GM21619 (cell line): ENCODE results near the gene FAM240B.

Experiments
- ATAC-seq: cut with Tn5 transposase; IDR thresholded peaks from one replicate; pipeline ENCODE4 v1.9.1; 2021; ENCODE audit not compliant: unreplicated experiment

The FAM240B gene

GRCh38 chr9:38670542-38671371 lies 49.2 kb downstream of the FAM240B start:
- no peak for ATAC-seq

DNA sequence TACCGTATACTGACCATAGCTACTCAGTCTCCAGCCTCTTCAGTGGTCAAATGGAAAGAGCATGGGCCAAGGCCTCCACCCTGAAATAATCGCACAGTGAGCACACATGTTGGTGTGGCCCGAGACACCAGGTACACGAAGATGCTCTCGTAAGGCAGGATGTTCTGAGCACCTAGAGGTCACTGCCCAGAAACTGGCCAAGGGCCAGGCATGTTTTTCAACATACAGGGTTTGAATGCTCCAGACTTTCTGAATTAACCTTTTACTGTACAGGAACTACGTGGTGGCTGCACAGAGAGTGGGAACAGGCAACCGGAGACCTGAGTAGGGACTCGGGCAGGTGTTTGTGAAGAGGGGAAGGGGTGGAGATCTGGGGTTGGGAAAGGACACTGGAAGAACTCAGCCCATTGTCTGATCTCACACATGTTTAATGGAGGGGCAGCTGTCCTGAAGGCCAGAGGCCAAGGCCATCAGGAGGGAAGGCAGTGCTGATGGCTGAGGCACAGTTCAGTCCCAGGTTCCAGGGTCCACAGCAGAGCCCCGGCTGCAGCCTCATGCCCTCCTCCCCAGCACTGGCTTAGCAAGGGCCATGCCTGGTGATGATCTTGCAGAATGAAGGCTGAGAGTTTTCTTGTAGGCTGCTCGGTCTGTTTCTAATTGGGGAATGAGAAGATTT lies 51.0 kb downstream of the FAM240B start:
- no peak for ATAC-seq

- ATAC-seq: no peak
Observed at GRCh38 chr9:38662763-38663593, 57.0 kb downstream of the FAM240B start.

- no peak for ATAC-seq
Observed at GRCh38 chr9:38659538-38659937, 60.4 kb downstream of the FAM240B start.

DNA sequence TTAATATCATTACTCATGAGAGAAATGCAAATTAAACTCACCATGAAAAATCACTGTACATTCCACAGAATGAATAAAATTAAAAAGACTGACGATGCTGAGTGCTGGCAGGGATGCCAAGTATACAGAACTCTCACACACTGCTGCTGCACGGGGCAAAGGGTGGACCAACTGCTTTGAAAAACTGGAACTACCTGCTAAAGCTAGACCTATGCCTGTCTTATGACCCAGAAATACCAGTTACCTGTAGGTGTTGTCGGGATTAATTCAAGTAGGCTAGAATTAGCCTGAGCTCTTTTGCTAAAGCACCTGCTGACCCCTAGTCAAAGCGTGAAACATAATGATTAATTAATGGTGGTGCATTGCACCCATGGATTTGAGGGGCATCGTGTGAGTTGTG lies 63.0 kb downstream of the FAM240B start:
- ATAC-seq: no peak

DNA sequence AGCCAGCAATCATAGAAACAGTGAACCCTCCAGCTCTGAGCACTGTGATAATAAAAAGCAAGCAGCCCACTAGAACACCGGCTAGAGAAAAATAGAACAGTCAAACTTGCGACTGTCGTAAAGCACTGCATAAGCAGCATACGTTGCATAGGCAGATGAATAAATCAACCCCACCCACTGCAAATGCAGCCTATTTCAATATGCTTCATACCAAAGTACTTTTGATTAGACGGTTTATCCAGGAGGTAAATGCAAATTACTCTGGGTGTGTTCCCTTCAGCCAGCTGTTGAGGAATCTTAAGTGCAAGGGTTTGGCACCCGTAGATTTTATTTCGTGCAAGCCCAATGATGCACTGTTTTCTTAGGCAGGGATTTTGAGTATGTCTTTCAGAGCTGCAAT lies 67.4 kb downstream of the FAM240B start:
- no peak for ATAC-seq

DNA sequence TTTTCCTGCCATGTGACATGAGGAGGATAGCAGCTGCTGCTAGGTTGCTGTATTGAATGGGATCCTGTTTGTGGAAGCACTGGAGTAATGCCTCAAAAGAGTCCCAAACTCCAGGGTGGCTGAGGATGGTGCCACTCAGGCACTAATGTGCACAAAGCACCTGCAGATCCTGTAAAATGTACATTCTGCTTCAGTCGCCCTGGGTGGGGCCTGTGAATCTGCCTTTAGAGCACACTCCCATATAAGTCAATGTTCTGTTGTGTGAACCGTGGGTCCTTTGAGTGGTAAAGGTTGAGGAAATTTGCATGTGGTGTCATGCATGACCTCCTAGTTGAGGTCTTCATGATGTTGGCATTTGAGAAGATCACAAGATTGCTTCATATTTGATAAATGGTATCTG lies 67.9 kb downstream of the FAM240B start:
- no peak for ATAC-seq

DNA sequence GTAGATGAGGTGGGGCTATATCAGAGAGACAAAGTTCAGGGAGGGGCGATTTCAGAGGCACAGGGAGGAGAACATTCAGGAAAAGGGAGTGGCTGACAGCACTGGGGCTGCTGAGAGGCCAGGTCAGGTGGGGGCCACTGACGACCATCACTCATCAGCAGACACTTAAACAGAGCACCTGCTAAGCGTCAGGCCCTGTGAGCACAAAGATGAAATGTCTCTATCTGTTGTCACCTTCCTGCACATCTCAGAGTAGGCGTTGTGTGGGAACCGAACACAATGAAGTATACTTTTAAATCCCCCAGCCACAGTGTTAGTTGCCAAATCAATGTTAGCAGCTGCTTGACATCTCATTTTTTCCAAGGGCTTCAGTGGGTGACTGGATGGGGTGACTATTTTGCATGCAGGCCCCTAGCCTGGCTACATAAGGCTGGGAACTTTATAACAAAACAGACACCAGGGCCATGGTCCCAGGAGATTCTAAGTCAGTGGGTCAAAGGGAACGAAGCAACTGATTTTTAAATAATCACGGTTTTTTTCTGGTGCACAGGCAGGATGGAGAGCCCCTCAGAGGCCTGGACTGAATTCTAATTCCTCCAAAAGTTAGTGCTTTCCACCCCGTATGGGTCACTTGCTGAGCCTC lies 68.4 kb downstream of the FAM240B start:
- no peak for ATAC-seq

DNA sequence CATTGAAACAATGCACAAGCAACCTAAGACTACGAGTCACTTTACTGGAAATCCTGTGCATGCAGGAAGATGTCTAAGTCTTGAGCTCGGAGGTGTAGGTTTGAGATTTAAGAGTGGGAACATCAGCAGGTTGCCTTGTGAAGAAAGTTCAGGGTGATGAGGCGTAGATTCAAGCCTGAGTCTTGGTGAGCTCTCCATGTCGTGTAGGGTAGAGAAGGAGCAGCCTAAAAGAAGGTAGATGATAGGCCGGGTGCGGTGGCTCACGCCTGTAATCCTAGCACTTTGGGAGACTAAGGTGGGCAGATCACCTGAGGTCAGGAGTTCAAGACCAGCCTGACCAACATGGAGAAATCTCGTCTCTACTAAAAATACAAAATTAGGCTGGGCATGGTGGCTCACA lies 69.4 kb downstream of the FAM240B start:
- no peak for ATAC-seq

DNA sequence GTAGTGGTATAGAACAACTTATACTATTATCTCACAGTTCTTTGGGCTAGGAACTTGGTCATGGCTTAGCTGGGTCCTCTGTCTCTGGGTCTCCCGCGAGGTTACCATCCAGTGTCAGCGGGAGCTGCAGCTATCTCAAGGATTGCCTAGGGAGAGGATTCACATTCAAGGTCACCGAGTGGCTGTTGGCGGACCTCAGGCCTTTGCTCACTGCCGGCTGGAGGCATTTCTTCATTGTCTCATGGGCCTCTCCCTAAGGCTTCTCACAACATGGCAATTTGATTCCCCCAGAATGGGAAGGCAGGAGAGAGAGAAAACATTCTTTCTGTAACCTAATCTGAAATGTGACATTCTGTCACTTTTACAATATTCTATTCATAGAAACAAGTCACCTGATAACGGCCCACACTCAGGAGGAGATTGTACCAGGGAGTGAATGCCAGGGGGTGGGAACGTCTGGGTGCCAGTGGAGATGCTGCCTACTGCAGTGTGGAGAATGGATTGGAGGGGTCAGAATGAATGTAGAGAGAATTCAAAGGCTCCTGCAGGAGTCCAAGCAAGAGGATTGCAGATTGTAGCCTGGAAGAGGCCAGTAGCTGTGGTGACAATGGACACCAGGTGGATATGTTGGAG lies 70.1 kb downstream of the FAM240B start:
- no peak for ATAC-seq

DNA sequence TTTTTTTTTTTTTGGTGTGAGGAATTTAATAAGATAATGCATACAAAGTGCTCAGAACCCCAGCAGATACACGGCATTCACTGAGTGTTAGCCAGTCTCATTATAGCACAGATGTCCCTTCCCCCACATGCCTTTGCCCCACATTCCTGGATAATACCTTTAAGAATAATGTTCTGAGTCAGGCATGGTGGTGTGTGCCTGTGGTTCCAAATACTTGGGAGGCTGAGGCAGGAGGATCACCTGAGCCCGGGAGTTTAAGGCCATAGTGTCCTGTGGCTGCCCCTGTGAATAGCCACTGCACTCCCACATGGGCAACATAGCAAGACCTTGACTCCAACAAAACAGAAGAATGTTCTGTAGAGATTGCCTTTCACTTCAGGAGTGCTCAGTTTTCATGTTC lies 75.3 kb downstream of the FAM240B start:
- no peak for ATAC-seq
